Measurements from ENCODE around the gene MYLK4. TPM values are rescaled to one million over a fixed set of nuclear protein-coding genes. Genes with fewer than 3 reads are reported as not detected.

MYLK4 gene
- total and polyA plus RNA-seq, 4 donors = 0.07 to 0.65 (median 0.39) TPM

GRCh38 chr6:2616811-2617210 lies 133.9 kb downstream of the MYLK4 start (continued):
- TF ChIP-seq ZBTB33 (IDR thresholded peaks at IDR 0.05) (no peak), FOXA2 (IDR thresholded peaks at IDR 0.05) (no peak), HNF4G (IDR thresholded peaks at IDR 0.05) (no peak), FOXA1 (IDR thresholded peaks at IDR 0.05) (no peak), JUND (IDR thresholded peaks at IDR 0.05) (no peak)

GRCh38 chr6:2615251-2615650 lies 135.5 kb downstream of the MYLK4 start:
- H3K27ac ChIP-seq (ENCODE audit: low read depth in 1 of 2, low read length in 2 of 2) = no peak overlapping the region
- WGBS = 52% methylated on average over 3 of the region's 3 CpGs
- DNase-seq (ENCODE audit: low spot score) = no peak
- H3K36me3 ChIP-seq (ENCODE audit: control insufficient read depth in 4 of 4, insufficient read depth in 3 of 4, low read depth in 1 of 4, low read length in 3 of 4) = no peaks in the 10 kb centered on the region
- H3K9me3 ChIP-seq (ENCODE audit: control insufficient read depth in 4 of 4, low read length in 3 of 4) = peaks cover 0 to 3% (median 0%) of the 10 kb centered on the region in 4 donors
- no peaks in the 10 kb centered on the region for H3K4me1 ChIP-seq (ENCODE audit: control insufficient read depth in 4 of 4, insufficient read depth in 4 of 4, low read length in 3 of 4)
- TF ChIP-seq ATF3 (IDR thresholded peaks at IDR 0.05) (no peak), FOXA1 (IDR thresholded peaks at IDR 0.05) (no peak), TAF1 (conservative IDR thresholded peaks at IDR 0.05) (no peak), EGR1 (IDR thresholded peaks at IDR 0.05; ENCODE audit: low read depth in 2 of 2) (no peak), JUND (IDR thresholded peaks at IDR 0.05) (no peak), MAX (IDR thresholded peaks at IDR 0.05) (no peak), SP1 (IDR thresholded peaks at IDR 0.05) (no peak), REST (IDR thresholded peaks at IDR 0.05) (no peak), HNF4A (conservative IDR thresholded peaks at IDR 0.05) (no peak), RAD21 (IDR thresholded peaks at IDR 0.05) (no peak), FOXA2 (IDR thresholded peaks at IDR 0.05) (no peak), ZBTB33 (IDR thresholded peaks at IDR 0.05) (no peak)
- H3K27me3 ChIP-seq (ENCODE audit: control insufficient read depth in 4 of 4, insufficient read depth in 4 of 4, low read length in 3 of 4) = peaks cover 0 to 7% (median 0%) of the 10 kb centered on the region in 4 donors
- no peak overlapping the region for H3K9ac ChIP-seq (ENCODE audit: low read depth in 1 of 2, low read length in 2 of 2)
- no peak overlapping the region for H3K4me3 ChIP-seq (ENCODE audit: low read depth in 1 of 3, low read length in 3 of 3)

- Histone ChIP-seq H3K9me3 (ENCODE audit: control insufficient read depth in 4 of 4, low read length in 3 of 4) (peaks cover 0 to 3% (median 0%) of the 10 kb centered on the region in 4 donors), H3K27ac (ENCODE audit: low read depth in 1 of 2, low read length in 2 of 2) (no peak overlapping the region), H3K36me3 (ENCODE audit: control insufficient read depth in 4 of 4, insufficient read depth in 3 of 4, low read depth in 1 of 4, low read length in 3 of 4) (no peaks in the 10 kb centered on the region), H3K4me1 (ENCODE audit: control insufficient read depth in 4 of 4, insufficient read depth in 4 of 4, low read length in 3 of 4) (no peaks in the 10 kb centered on the region), H3K27me3 (ENCODE audit: control insufficient read depth in 4 of 4, insufficient read depth in 4 of 4, low read length in 3 of 4) (peaks cover 0 to 7% (median 0%) of the 10 kb centered on the region in 4 donors), H3K9ac (ENCODE audit: low read depth in 1 of 2, low read length in 2 of 2) (no peak overlapping the region), H3K4me3 (ENCODE audit: low read depth in 1 of 3, low read length in 3 of 3) (no peak overlapping the region)
- WGBS = 74% methylated on average over 5 of the region's 5 CpGs
- DNase-seq (ENCODE audit: low spot score) = no peak
- TF ChIP-seq ATF3 (IDR thresholded peaks at IDR 0.05) = no peak
- no peak for TF ChIP-seq FOXA1 (IDR thresholded peaks at IDR 0.05)
- peak; percentile 6 for TF ChIP-seq SP1 (IDR thresholded peaks at IDR 0.05)
- TF ChIP-seq HNF4G (IDR thresholded peaks at IDR 0.05) = no peak
- no peak for TF ChIP-seq REST (IDR thresholded peaks at IDR 0.05)
- TF ChIP-seq RAD21 (IDR thresholded peaks at IDR 0.05) = peak in 1 of 2 donors; percentile 19
- no peak for TF ChIP-seq RXRA (IDR thresholded peaks at IDR 0.05)
- peak; percentile 80 for TF ChIP-seq NR2F2 (IDR thresholded peaks at IDR 0.05)
- TF ChIP-seq GABPA (IDR thresholded peaks at IDR 0.05 in 1 of 2, conservative IDR thresholded peaks at IDR 0.05 in 1 of 2) = no peak
- TF ChIP-seq MAX (IDR thresholded peaks at IDR 0.05) = no peak
Measured at GRCh38 chr6:2614846-2615245, 135.9 kb downstream of the MYLK4 start.
